ENCODE results near the gene ASTN2.

ASTN2 gene

GRCh38 chr9:117182046-117182445, 232.8 kb downstream of the ASTN2 start:
- DNase-seq (ENCODE audit: low read depth, low spot score) = no peak
- no peak for TF ChIP-seq SUZ12 (IDR thresholded peaks at IDR 0.05; ENCODE audit: extremely low read depth, insufficient read depth, insufficient read length)
- TF ChIP-seq YY1 (IDR thresholded peaks at IDR 0.05; ENCODE audit: insufficient read depth, insufficient read length) = no peak
- no peak for TF ChIP-seq ZNF274 (IDR thresholded peaks at IDR 0.05; ENCODE audit: low read depth, low read length)
- Histone ChIP-seq H3K4me1 (ENCODE audit: insufficient read depth, insufficient read length) (peaks cover 4% of the 10 kb centered on the region), H3K9me3 (ENCODE audit: insufficient read depth, low read length) (peaks cover 11% of the 10 kb centered on the region), H3K4me3 (ENCODE audit: insufficient read length, low read depth) (no peak overlapping the region), H3K27me3 (ENCODE audit: insufficient read depth, insufficient read length) (no peaks in the 10 kb centered on the region), H3K36me3 (ENCODE audit: insufficient read depth, insufficient read length, low read length) (no peaks in the 10 kb centered on the region), H3K9ac (ENCODE audit: insufficient read length, low read depth) (no peak overlapping the region)

DNA sequence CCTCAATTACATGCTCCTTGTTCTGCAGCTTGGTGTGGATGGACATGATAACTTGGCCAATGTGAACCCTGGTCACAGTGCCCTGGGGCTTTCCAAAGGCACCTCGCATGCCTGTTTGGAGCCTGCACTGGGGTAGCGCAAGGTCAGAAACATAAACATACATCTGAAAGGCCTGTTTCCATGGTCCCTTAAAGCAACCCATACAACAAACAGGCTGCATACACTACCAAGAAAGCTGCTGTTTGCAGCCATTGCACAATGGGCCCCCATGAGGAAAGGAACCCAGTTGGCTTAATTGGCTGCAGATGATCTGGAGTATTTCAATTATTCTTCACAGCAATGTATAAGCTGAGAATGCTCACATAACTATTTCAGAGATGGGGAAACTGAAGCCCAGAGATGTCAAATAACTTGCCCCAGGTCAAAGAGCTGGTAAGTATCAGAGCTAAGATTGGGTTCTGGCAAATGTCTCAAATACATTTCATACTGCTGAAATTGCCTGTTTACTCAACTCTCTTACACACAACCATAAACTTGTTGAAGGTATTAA, 233.9 kb downstream of the ASTN2 start:
- H3K4me1 ChIP-seq (ENCODE audit: insufficient read depth, insufficient read length) = peaks cover 4% of the 10 kb centered on the region
- no peak for TF ChIP-seq ZNF274 (IDR thresholded peaks at IDR 0.05; ENCODE audit: low read depth, low read length)
- no peak for TF ChIP-seq SUZ12 (IDR thresholded peaks at IDR 0.05; ENCODE audit: extremely low read depth, insufficient read depth, insufficient read length)
- TF ChIP-seq YY1 (IDR thresholded peaks at IDR 0.05; ENCODE audit: insufficient read depth, insufficient read length) = no peak
- no peak for DNase-seq (ENCODE audit: low read depth, low spot score)
- no peak overlapping the region for H3K9ac ChIP-seq (ENCODE audit: insufficient read length, low read depth)
- peaks cover 11% of the 10 kb centered on the region for H3K9me3 ChIP-seq (ENCODE audit: insufficient read depth, low read length)
- H3K36me3 ChIP-seq (ENCODE audit: insufficient read depth, insufficient read length, low read length) = no peaks in the 10 kb centered on the region
- H3K27me3 ChIP-seq (ENCODE audit: insufficient read depth, insufficient read length) = no peaks in the 10 kb centered on the region
- no peak overlapping the region for H3K4me3 ChIP-seq (ENCODE audit: insufficient read length, low read depth)

GRCh38 chr9:117178596-117179375, 236.1 kb downstream of the ASTN2 start:
- Histone ChIP-seq H3K4me3 (ENCODE audit: insufficient read length, low read depth) (no peak overlapping the region), H3K9me3 (ENCODE audit: insufficient read depth, low read length) (peaks cover 11% of the 10 kb centered on the region), H3K4me1 (ENCODE audit: insufficient read depth, insufficient read length) (peaks cover 4% of the 10 kb centered on the region), H3K27me3 (ENCODE audit: insufficient read depth, insufficient read length) (no peaks in the 10 kb centered on the region), H3K9ac (ENCODE audit: insufficient read length, low read depth) (no peak overlapping the region), H3K36me3 (ENCODE audit: insufficient read depth, insufficient read length, low read length) (no peaks in the 10 kb centered on the region)
- no peak for DNase-seq (ENCODE audit: low read depth, low spot score)
- TF ChIP-seq SUZ12 (IDR thresholded peaks at IDR 0.05; ENCODE audit: extremely low read depth, insufficient read depth, insufficient read length) (no peak), YY1 (IDR thresholded peaks at IDR 0.05; ENCODE audit: insufficient read depth, insufficient read length) (no peak), ZNF274 (IDR thresholded peaks at IDR 0.05; ENCODE audit: low read depth, low read length) (no peak)

- DNase-seq (ENCODE audit: low read depth, low spot score) = no peak
- no peak overlapping the region for H3K9ac ChIP-seq (ENCODE audit: insufficient read length, low read depth)
- H3K9me3 ChIP-seq (ENCODE audit: insufficient read depth, low read length) = no peaks in the 10 kb centered on the region
- no peak for TF ChIP-seq YY1 (IDR thresholded peaks at IDR 0.05; ENCODE audit: insufficient read depth, insufficient read length)
- TF ChIP-seq SUZ12 (IDR thresholded peaks at IDR 0.05; ENCODE audit: extremely low read depth, insufficient read depth, insufficient read length) = no peak
- TF ChIP-seq ZNF274 (IDR thresholded peaks at IDR 0.05; ENCODE audit: low read depth, low read length) = no peak
- H3K4me3 ChIP-seq (ENCODE audit: insufficient read length, low read depth) = no peak overlapping the region
- no peaks in the 10 kb centered on the region for H3K27me3 ChIP-seq (ENCODE audit: insufficient read depth, insufficient read length)
- no peaks in the 10 kb centered on the region for H3K4me1 ChIP-seq (ENCODE audit: insufficient read depth, insufficient read length)
- H3K36me3 ChIP-seq (ENCODE audit: insufficient read depth, insufficient read length, low read length) = no peaks in the 10 kb centered on the region
These were observed 244.3 kb downstream of the ASTN2 start for GRCh38 chr9:117170567-117170966.

- Histone ChIP-seq H3K27me3 (ENCODE audit: insufficient read depth, insufficient read length) (no peaks in the 10 kb centered on the region), H3K9me3 (ENCODE audit: insufficient read depth, low read length) (no peaks in the 10 kb centered on the region), H3K36me3 (ENCODE audit: insufficient read depth, insufficient read length, low read length) (no peaks in the 10 kb centered on the region), H3K9ac (ENCODE audit: insufficient read length, low read depth) (no peak overlapping the region), H3K4me1 (ENCODE audit: insufficient read depth, insufficient read length) (no peaks in the 10 kb centered on the region), H3K4me3 (ENCODE audit: insufficient read length, low read depth) (no peak overlapping the region)
- no peak for TF ChIP-seq YY1 (IDR thresholded peaks at IDR 0.05; ENCODE audit: insufficient read depth, insufficient read length)
- no peak for TF ChIP-seq SUZ12 (IDR thresholded peaks at IDR 0.05; ENCODE audit: extremely low read depth, insufficient read depth, insufficient read length)
- TF ChIP-seq ZNF274 (IDR thresholded peaks at IDR 0.05; ENCODE audit: low read depth, low read length) = no peak
- no peak for DNase-seq (ENCODE audit: low read depth, low spot score)
These were observed 245.7 kb downstream of the ASTN2 start for GRCh38 chr9:117169089-117169621.

DNA sequence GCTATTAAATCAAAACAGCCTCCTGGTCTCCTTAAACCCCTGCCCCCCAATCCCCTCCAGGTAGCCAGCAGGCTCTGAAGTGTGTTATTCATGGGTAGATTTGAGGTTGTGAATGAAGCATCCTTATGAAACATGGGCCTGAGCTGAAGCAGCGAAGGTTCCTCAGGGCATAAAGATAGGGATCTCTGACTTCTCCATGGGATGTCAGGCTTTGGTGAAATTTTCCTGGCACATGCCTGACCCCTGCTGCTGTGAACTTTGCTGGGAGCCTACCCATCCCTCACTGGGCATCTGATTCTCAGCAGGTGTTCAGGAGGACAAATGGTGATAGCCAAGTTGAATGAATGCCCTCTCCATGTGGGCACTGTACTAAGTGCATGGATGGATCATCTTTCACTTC, 250.3 kb downstream of the ASTN2 start:
- no peaks in the 10 kb centered on the region for H3K4me1 ChIP-seq (ENCODE audit: insufficient read depth, insufficient read length)
- no peak overlapping the region for H3K9ac ChIP-seq (ENCODE audit: insufficient read length, low read depth)
- TF ChIP-seq YY1 (IDR thresholded peaks at IDR 0.05; ENCODE audit: insufficient read depth, insufficient read length) = no peak
- no peak for TF ChIP-seq SUZ12 (IDR thresholded peaks at IDR 0.05; ENCODE audit: extremely low read depth, insufficient read depth, insufficient read length)
- no peak for TF ChIP-seq ZNF274 (IDR thresholded peaks at IDR 0.05; ENCODE audit: low read depth, low read length)
- no peak overlapping the region for H3K4me3 ChIP-seq (ENCODE audit: insufficient read length, low read depth)
- H3K36me3 ChIP-seq (ENCODE audit: insufficient read depth, insufficient read length, low read length) = no peaks in the 10 kb centered on the region
- no peaks in the 10 kb centered on the region for H3K9me3 ChIP-seq (ENCODE audit: insufficient read depth, low read length)
- no peaks in the 10 kb centered on the region for H3K27me3 ChIP-seq (ENCODE audit: insufficient read depth, insufficient read length)
- no peak for DNase-seq (ENCODE audit: low read depth, low spot score)

- DNase-seq (ENCODE audit: low read depth, low spot score) = peak; percentile 5
- Histone ChIP-seq H3K4me1 (ENCODE audit: insufficient read depth, insufficient read length) (no peaks in the 10 kb centered on the region), H3K36me3 (ENCODE audit: insufficient read depth, insufficient read length, low read length) (no peaks in the 10 kb centered on the region), H3K4me3 (ENCODE audit: insufficient read length, low read depth) (no peak overlapping the region), H3K27me3 (ENCODE audit: insufficient read depth, insufficient read length) (no peaks in the 10 kb centered on the region), H3K9me3 (ENCODE audit: insufficient read depth, low read length) (no peaks in the 10 kb centered on the region), H3K9ac (ENCODE audit: insufficient read length, low read depth) (no peak overlapping the region)
- no peak for TF ChIP-seq SUZ12 (IDR thresholded peaks at IDR 0.05; ENCODE audit: extremely low read depth, insufficient read depth, insufficient read length)
These were observed 254.6 kb downstream of the ASTN2 start for GRCh38 chr9:117160254-117160653.

All from NT2/D1 (cell line).